GM12878 (cell line): ENCODE results near the gene TNFSF11. TPM values are rescaled to one million over a fixed set of nuclear protein-coding genes. Genes with fewer than 3 reads are reported as not detected.

Experiments
- ATAC-seq: fragments of 200-7000 bp; cut with Tn5 transposase; 3 replicates; pipeline ENCODE4 v1.9.1; 2020; ENCODE audit warnings: mild to moderate bottlenecking, moderate library complexity
- BruUV-seq: library from RNA; stranded (reverse); fragments of 400-500 nt; replicated peaks from 2 replicates; lab custom pipeline; 2021; lab: Mats Ljungman, UMichigan
- CTCF ChIA-PET: fragments of 300-600 bp; sonication (Branson Sonifier 250); formaldehyde crosslinking; extraction: SDS; loops from one replicate; lab custom pipeline; 2021; ENCODE audit warnings: inconsistent platforms; lab: Yijun Ruan, JAX
- POLR2A ChIA-PET: fragments of 350-600 bp; formaldehyde crosslinking; extraction: SDS; loops from one replicate; lab custom pipeline; 2021; ENCODE audit warnings: inconsistent platforms; lab: Charles Lee
- RAD21 ChIA-PET: fragments of 300-600 bp; sonication (Branson Sonifier 250); formaldehyde crosslinking; loops from one replicate; lab custom pipeline; 2023; ENCODE audit warnings: antibody characterized with exemption; ENCODE audit not compliant: unreplicated experiment; lab: Charles Lee
- SMC1A ChIA-PET: fragments of 300-600 bp; sonication (Branson Sonifier 250); formaldehyde crosslinking; loops from one replicate; lab custom pipeline; 2023; ENCODE audit not compliant: unreplicated experiment, uncharacterized antibody; lab: Charles Lee
- DNase-seq: peaks from one replicate; pipeline ENCODE4 v3.0.0-alpha.2; 2011; ENCODE audit warnings: low read depth, low spot score
- FAIRE-seq: peaks from 3 replicates; lab custom pipeline; 2011; peaks lifted over from hg19 to GRCh38; lab: Jason Lieb, UNC
- H2AFZ ChIP-seq: 2 replicates; pipeline ENCODE4 v1.6.0; 2011; ENCODE audit warnings: low read depth, low read length, control low read depth; ENCODE audit not compliant: control insufficient read depth
- H3K27ac ChIP-seq: 2 replicates; pipeline ENCODE4 v1.5.1; 2011; ENCODE audit warnings: control low read depth; ENCODE audit not compliant: control insufficient read depth, insufficient read depth
- H3K27me3 ChIP-seq, 2 experiments: replicated peaks in 1 of 2; 2 replicates each; pipeline versions ENCODE4 v1.6.0 to v1.6.1; 2011; ENCODE audit warnings: low read length in 1 of 2; ENCODE audit not compliant: control insufficient read depth in 2 of 2, insufficient read depth in 2 of 2
- H3K36me3 ChIP-seq, 2 experiments: 2 replicates each; pipeline ENCODE4 v1.5.1; 2011; ENCODE audit warnings: low read length in 1 of 2; ENCODE audit not compliant: control insufficient read depth in 2 of 2, insufficient read depth in 2 of 2
- H3K4me1 ChIP-seq: 2 replicates; pipeline ENCODE4 v1.6.1; 2011; ENCODE audit warnings: mild to moderate bottlenecking, low read length, moderate library complexity, mixed read lengths; ENCODE audit not compliant: control insufficient read depth, insufficient read depth
- H3K4me2 ChIP-seq: 2 replicates; pipeline ENCODE4 v1.6.0; 2011; ENCODE audit warnings: control low read depth; ENCODE audit not compliant: control insufficient read depth, insufficient read depth
- H3K4me3 ChIP-seq: fragments of 200-600 bp; sonication (generic); 2 replicates; pipeline ENCODE4 v1.5.1; 2016
- H3K79me2 ChIP-seq: 2 replicates; pipeline ENCODE4 v1.6.0; 2011; ENCODE audit warnings: low read length; ENCODE audit not compliant: control insufficient read depth, insufficient read depth
- H3K9ac ChIP-seq: 2 replicates; pipeline ENCODE4 v1.8.0; 2011; ENCODE audit warnings: low read length, control low read depth, mixed read lengths; ENCODE audit not compliant: control insufficient read depth, insufficient read depth
- H3K9me3 ChIP-seq: replicated peaks from 3 replicates; pipeline ENCODE4 v1.5.1; 2011; ENCODE audit warnings: mild to moderate bottlenecking, low read length; ENCODE audit not compliant: control insufficient read depth, insufficient read depth
- H4K20me1 ChIP-seq: 2 replicates; pipeline ENCODE4 v1.6.0; 2011; ENCODE audit not compliant: control insufficient read depth, insufficient read depth
- ASH2L ChIP-seq: fragments of 300-600, 200-600 bp; sonication (generic); IDR thresholded peaks from 2 replicates; pipeline ENCODE4 v1.6.1; 2017; ENCODE audit warnings: low read depth, mild to moderate bottlenecking, borderline replicate concordance
- DPF2 ChIP-seq: fragments of 450-650 bp; IDR thresholded peaks from 2 replicates; pipeline ENCODE4 v1.6.1; 2017; ENCODE audit warnings: mild to moderate bottlenecking
- EED ChIP-seq: sonication (generic); IDR thresholded peaks from 2 replicates; pipeline ENCODE4 v1.6.1; 2016; ENCODE audit warnings: antibody characterized with exemption, low read depth
- EGR1 ChIP-seq, 2 experiments: IDR thresholded peaks; 1 replicate in 1 of 2; 2 replicates in 1 of 2; pipeline ENCODE4 v1.6.1; 2011 to 2012; ENCODE audit warnings: low read depth in 2 of 2, low read length in 2 of 2, borderline replicate concordance in 1 of 2, mild to moderate bottlenecking in 1 of 2, moderate library complexity in 1 of 2
- FOXM1 ChIP-seq: IDR thresholded peaks from 2 replicates; pipeline ENCODE4 v1.6.1; 2012; ENCODE audit warnings: low read depth, mild to moderate bottlenecking, inconsistent platforms, low read length, moderate library complexity
- GABPA ChIP-seq: IDR thresholded peaks from 2 replicates; pipeline ENCODE4 v1.6.1; 2014; ENCODE audit warnings: antibody characterized with exemption, low read depth, mild to moderate bottlenecking, inconsistent platforms
- GATAD2B ChIP-seq: fragments of 450-650 bp; conservative IDR thresholded peaks from 2 replicates; pipeline ENCODE4 v1.6.1; 2017; ENCODE audit warnings: low read depth, mild to moderate bottlenecking, moderate library complexity
- IKZF1 ChIP-seq: fragments of 450-650 bp; conservative IDR thresholded peaks from 2 replicates; pipeline ENCODE4 v1.6.1; 2017; ENCODE audit warnings: antibody characterized with exemption, mild to moderate bottlenecking
- MTA2 ChIP-seq: fragments of 450-650 bp; IDR thresholded peaks from 2 replicates; pipeline ENCODE4 v1.6.1; 2016; ENCODE audit warnings: low read depth, mild to moderate bottlenecking, moderate library complexity
- NFYA ChIP-seq: IDR thresholded peaks from 2 replicates; pipeline ENCODE4 v1.6.1; 2011; ENCODE audit warnings: low read depth, mild to moderate bottlenecking, low read length, improper control_type of control experiment, borderline replicate concordance
- RAD21 ChIP-seq: IDR thresholded peaks from 2 replicates; pipeline ENCODE4 v1.6.1; 2011; ENCODE audit warnings: mild to moderate bottlenecking, low read depth, low read length, moderate library complexity; ENCODE audit not compliant: insufficient read depth
- RCOR1 ChIP-seq: conservative IDR thresholded peaks from 2 replicates; pipeline ENCODE4 v1.6.1; 2012; ENCODE audit warnings: low read depth, low read length, improper control_type of control experiment
- SMAD5 ChIP-seq: IDR thresholded peaks from 2 replicates; pipeline ENCODE4 v1.6.1; 2016; ENCODE audit warnings: antibody characterized with exemption, low read depth
- SPI1 ChIP-seq: IDR thresholded peaks from 2 replicates; pipeline ENCODE4 v1.6.1; 2011; ENCODE audit warnings: low read depth, mild to moderate bottlenecking, low read length, moderate library complexity, borderline replicate concordance; ENCODE audit not compliant: insufficient read depth
- SUZ12 ChIP-seq: fragments of 200-600 bp; sonication (generic); IDR thresholded peaks from one replicate; pipeline ENCODE4 v1.6.1; 2018; ENCODE audit warnings: antibody characterized with exemption, mild to moderate bottlenecking; ENCODE audit not compliant: unreplicated experiment
- TCF12 ChIP-seq: IDR thresholded peaks from 2 replicates; pipeline ENCODE4 v1.6.1; 2011; ENCODE audit warnings: low read depth, mild to moderate bottlenecking, low read length
- WRNIP1 ChIP-seq: IDR thresholded peaks from 2 replicates; pipeline ENCODE4 v1.6.1; 2011; ENCODE audit warnings: low read depth, low read length, improper control_type of control experiment, borderline replicate concordance
- ZSCAN29 ChIP-seq: fragments of 450-650 bp; IDR thresholded peaks from 2 replicates; pipeline ENCODE4 v1.6.1; 2017; ENCODE audit warnings: mild to moderate bottlenecking, moderate library complexity
- WGBS: methylation state at CpG from one replicate; pipeline ENCODE4 v1.1.6; 2016; ENCODE audit warnings: low lambda C conversion rate; ENCODE audit not compliant: insufficient replicate concordance, insufficient coverage; ENCODE audit errors: missing lambda C conversion rate; 5-methylcytosine and 5-hydroxymethylcytosine counted together
- in situ Hi-C: fragments of 300-500 bp; cut with MboI; formaldehyde crosslinking; loops from 9 replicates; pipeline ENCODE4 v1.14.3; 2018; ENCODE audit warnings: mixed read lengths
- intact Hi-C: fragments of 100-400 bp; cut with micrococcal nuclease; formaldehyde crosslinking; loops from one replicate; pipeline ENCODE4 v1.14.2; 2022; ENCODE audit not compliant: unreplicated experiment
- polyA plus RNA-seq, 11 experiments: library from polyadenylated mRNA; depleted of rRNA in 4 of 11; unstranded in 6 of 11; stranded (reverse) in 5 of 11; fragments of >200 nt; fragmentation: Nextera tagmentation in 4 of 11; fragmentation: Illumina TruSeq in 1 of 11; extraction: Ambion mirVana in 4 of 11; extraction: Trizol in 1 of 11; gene quantifications; 1 replicate in 1 of 11; 2 replicates in 10 of 11; pipeline versions ENCODE4 v1.2.1 to v1.2.3, GENCODE V29; 2011 to 2016; ENCODE audit warnings: inconsistent platforms in 2 of 11, missing spikeins in 2 of 11, low read depth in 1 of 11
- total RNA-seq, 4 experiments: library from RNA; depleted of rRNA in 3 of 4; stranded (reverse); fragments of >200 nt in 3 of 4; fragmentation: Illumina TruSeq in 1 of 4; extraction: Trizol in 1 of 4; gene quantifications; 2 replicates each; pipeline versions ENCODE4 v1.2.1 to v1.2.3, GENCODE V29; 2013 to 2021
- TF ChIP-seq, protein P1 (sequence below): IDR thresholded peaks from 2 replicates; pipeline ENCODE4 v1.6.1; 2012; ENCODE audit warnings: improper control_type of control experiment, low read depth, low read length; ENCODE audit not compliant: insufficient replicate concordance

The TNFSF11 gene
- total and polyA plus RNA-seq, 10 of the 15 experiments (the other 5 are each of a cell fraction or from before 2014, with no cell fraction given), result 0.86 to 14.8 (median 10.0) TPM

GRCh38 chr13:42574435-42575311, 721 bp downstream of the TNFSF11 start:
- in situ Hi-C loops (no loop called here), intact Hi-C loops (no loop called here)
- Histone ChIP-seq H3K79me2 (peaks cover 44% of the 10 kb centered on the region), H3K27ac (peak overlapping the region; percentile 74), H2AFZ (peak overlapping the region; percentile 74), H3K4me3 (peak overlapping the region; percentile 74), H3K9me3 (peaks cover 4% of the 10 kb centered on the region; the same call in 2 of the 3 replicates), H3K27me3 (no peaks in the 10 kb centered on the region), H3K9ac (peak overlapping the region; percentile 71), H3K4me2 (peak overlapping the region; percentile 77), H3K36me3 (no peaks in the 10 kb centered on the region; a peak in 1 of 4 replicates), H4K20me1 (no peaks in the 10 kb centered on the region), H3K4me1 (peaks cover 4% of the 10 kb centered on the region)
- no TSS peak for BruUV-seq
- FAIRE-seq (no peak), ATAC-seq (peak; percentile 82), DNase-seq (no peak)
- CTCF ChIA-PET, result interaction anchor here (1.0 kb wide), 1 partner anchor 195 kb away, joined by 3 read pairs; no protein-coding TSS in a partner anchor
- RAD21 ChIA-PET, result no interaction called here
- WGBS, result under 1% methylated on average over 47 of the region's 51 CpGs
- POLR2A ChIA-PET, result no interaction called here
- SMC1A ChIA-PET, result interaction anchor here (0.6 kb wide), 1 partner anchor 27 kb away, joined by 4 read pairs; no protein-coding TSS in a partner anchor
- TF ChIP-seq RCOR1 (no peak), DPF2 (peak; percentile 81), TCF12 (peak; percentile 74; the same call in 1 of the 2 replicates), IKZF1 (peak; percentile 87), MTA2 (0 out of 2 replicates have a peak, but pooled peaks have one; percentile 25), SMAD5 (no peak), EED (peak; percentile 91), SPI1 (peak; percentile 71; the same call in 1 of the 2 replicates), ZSCAN29 (no peak), NFYA (no peak), WRNIP1 (no peak), GABPA (no peak), SUZ12 (no peak), FOXM1 (peak; percentile 14; the same call in 1 of the 2 replicates), GATAD2B (peak; percentile 31; the same call in 1 of the 2 replicates), EGR1 (IDR thresholded peaks at IDR 0.05; ENCODE audit: borderline replicate concordance in 1 of 2, low read depth in 2 of 2, low read length in 2 of 2) (peak; percentile 79 to 99), RAD21 (0 out of 2 replicates have a peak, but pooled peaks have one; percentile 8), ASH2L (no peak)
- TF ChIP-seq, protein P1, sequence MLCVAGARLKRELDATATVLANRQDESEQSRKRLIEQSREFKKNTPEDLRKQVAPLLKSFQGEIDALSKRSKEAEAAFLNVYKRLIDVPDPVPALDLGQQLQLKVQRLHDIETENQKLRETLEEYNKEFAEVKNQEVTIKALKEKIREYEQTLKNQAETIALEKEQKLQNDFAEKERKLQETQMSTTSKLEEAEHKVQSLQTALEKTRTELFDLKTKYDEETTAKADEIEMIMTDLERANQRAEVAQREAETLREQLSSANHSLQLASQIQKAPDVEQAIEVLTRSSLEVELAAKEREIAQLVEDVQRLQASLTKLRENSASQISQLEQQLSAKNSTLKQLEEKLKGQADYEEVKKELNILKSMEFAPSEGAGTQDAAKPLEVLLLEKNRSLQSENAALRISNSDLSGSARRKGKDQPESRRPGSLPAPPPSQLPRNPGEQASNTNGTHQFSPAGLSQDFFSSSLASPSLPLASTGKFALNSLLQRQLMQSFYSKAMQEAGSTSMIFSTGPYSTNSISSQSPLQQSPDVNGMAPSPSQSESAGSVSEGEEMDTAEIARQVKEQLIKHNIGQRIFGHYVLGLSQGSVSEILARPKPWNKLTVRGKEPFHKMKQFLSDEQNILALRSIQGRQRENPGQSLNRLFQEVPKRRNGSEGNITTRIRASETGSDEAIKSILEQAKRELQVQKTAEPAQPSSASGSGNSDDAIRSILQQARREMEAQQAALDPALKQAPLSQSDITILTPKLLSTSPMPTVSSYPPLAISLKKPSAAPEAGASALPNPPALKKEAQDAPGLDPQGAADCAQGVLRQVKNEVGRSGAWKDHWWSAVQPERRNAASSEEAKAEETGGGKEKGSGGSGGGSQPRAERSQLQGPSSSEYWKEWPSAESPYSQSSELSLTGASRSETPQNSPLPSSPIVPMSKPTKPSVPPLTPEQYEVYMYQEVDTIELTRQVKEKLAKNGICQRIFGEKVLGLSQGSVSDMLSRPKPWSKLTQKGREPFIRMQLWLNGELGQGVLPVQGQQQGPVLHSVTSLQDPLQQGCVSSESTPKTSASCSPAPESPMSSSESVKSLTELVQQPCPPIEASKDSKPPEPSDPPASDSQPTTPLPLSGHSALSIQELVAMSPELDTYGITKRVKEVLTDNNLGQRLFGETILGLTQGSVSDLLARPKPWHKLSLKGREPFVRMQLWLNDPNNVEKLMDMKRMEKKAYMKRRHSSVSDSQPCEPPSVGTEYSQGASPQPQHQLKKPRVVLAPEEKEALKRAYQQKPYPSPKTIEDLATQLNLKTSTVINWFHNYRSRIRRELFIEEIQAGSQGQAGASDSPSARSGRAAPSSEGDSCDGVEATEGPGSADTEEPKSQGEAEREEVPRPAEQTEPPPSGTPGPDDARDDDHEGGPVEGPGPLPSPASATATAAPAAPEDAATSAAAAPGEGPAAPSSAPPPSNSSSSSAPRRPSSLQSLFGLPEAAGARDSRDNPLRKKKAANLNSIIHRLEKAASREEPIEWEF, result no peak
